GM10266 (cell line): Measurements from ENCODE around the gene DHCR7.

Source experiments
- DNase-seq: peaks from one replicate; pipeline ENCODE4 v3.0.0; 2012; ENCODE audit errors: extremely low spot score
- CTCF ChIP-seq: IDR thresholded peaks from 2 replicates; pipeline ENCODE4 v1.5.1; 2012; ENCODE audit warnings: mild to moderate bottlenecking, low read depth; ENCODE audit not compliant: control insufficient read depth, insufficient read depth; ENCODE audit errors: missing control alignments

DHCR7 gene

GRCh38 chr11:71456294-71456693 is 8.1 kb upstream of the DHCR7 start:
- DNase-seq = no peak
- no peak for TF ChIP-seq CTCF

- DNase-seq = no peak
- TF ChIP-seq CTCF = peak; percentile 21
Measured at GRCh38 chr11:71454470-71455113, 6.4 kb upstream of the DHCR7 start.

- TF ChIP-seq CTCF = no peak
- no peak for DNase-seq
Measured at GRCh38 chr11:71453918-71454304, 5.7 kb upstream of the DHCR7 start.

- peak; percentile 98 for DNase-seq
- no peak for TF ChIP-seq CTCF
Measured at GRCh38 chr11:71453037-71453917, 5.1 kb upstream of the DHCR7 start, which contains the start of gene NADSYN1. Gene NADSYN1 (plus strand): TSS chr11:71453203. CDS start chr11:71453297, 94 bp downstream.

GRCh38 chr11:71452199-71453036 is 4.2 kb upstream of the DHCR7 start:
- peak; percentile 35 for DNase-seq
- no peak for TF ChIP-seq CTCF

GRCh38 chr11:71451596-71452198 is 3.5 kb upstream of the DHCR7 start:
- TF ChIP-seq CTCF = no peak
- no peak for DNase-seq
